ENCODE data around the gene EML6.

DNA sequence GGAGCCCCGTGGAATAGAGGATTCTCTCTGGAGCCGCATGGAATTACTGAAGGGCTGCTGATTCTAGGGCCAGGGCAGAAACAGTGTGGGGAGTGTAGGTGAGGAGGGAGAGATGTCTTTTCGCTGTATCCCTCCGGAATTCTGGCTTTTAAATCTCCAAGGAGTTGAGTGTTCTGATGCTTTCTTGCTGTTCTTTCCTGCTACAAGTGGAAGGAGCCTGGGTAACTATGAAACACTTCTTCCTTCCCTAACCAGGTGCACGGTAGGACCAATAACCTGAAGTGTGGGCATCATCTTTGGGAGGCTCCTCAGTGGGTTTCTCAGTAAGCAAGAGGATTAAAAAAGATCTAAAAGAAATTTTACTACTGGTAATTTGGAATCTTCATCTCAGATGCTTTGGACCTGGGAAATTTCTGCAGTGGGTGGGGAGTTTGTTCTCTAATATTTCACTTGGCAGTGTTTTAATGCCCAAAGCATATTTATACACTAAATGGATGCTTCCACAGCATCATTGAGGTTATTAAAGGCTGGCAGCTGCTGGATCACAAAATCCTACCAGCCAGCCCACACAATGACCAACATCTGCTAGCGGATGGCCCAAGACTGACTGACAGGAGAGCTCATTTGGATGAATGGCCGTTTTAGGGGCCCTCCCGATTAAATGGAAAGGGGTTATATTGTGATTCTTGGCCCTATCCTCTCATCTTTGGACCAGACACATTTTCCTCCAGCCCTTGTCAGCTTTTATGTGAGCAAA is 2.1 kb downstream of the EML6 start:
- TF ChIP-seq, protein P1, sequence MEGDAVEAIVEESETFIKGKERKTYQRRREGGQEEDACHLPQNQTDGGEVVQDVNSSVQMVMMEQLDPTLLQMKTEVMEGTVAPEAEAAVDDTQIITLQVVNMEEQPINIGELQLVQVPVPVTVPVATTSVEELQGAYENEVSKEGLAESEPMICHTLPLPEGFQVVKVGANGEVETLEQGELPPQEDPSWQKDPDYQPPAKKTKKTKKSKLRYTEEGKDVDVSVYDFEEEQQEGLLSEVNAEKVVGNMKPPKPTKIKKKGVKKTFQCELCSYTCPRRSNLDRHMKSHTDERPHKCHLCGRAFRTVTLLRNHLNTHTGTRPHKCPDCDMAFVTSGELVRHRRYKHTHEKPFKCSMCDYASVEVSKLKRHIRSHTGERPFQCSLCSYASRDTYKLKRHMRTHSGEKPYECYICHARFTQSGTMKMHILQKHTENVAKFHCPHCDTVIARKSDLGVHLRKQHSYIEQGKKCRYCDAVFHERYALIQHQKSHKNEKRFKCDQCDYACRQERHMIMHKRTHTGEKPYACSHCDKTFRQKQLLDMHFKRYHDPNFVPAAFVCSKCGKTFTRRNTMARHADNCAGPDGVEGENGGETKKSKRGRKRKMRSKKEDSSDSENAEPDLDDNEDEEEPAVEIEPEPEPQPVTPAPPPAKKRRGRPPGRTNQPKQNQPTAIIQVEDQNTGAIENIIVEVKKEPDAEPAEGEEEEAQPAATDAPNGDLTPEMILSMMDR (conservative IDR thresholded peaks at IDR 0.05; ENCODE audit: low read length) = no peak
- TF ChIP-seq EZH2phosphoT487 (IDR thresholded peaks at IDR 0.05; ENCODE audit: borderline replicate concordance) = no peak
